Measurements from ENCODE around the gene MAGEB17. TPM values are rescaled to one million over a fixed set of nuclear protein-coding genes. Genes with fewer than 3 reads are reported as not detected.

The MAGEB17 gene
- not detected for total RNA-seq
- not detected for polyA plus RNA-seq

- WGBS: 85% methylated on average over 5 of the region's 5 CpGs
- Histone ChIP-seq H3K27ac (ENCODE audit: low read depth) (no peak within 1 kb of the TSS), H3K36me3 (ENCODE audit: insufficient read depth) (no peaks in the 10 kb centered on the region), H3K4me1 (ENCODE audit: insufficient read depth) (no peaks in the 10 kb centered on the region), H3K4me3 (ENCODE audit: low read depth, low read length) (no peak within 1 kb of the TSS)
- DNase-seq (ENCODE audit: extremely low spot score): no peak
Observed at GRCh38 chrX:16167181-16167580, at the start of gene MAGEB17. MAGEB17 (plus strand) TSS chrX:16167481; CDS start chrX:16170383, 2,902 bp downstream.

- no peak overlapping the region for H3K27ac ChIP-seq (ENCODE audit: low read depth)
- H3K36me3 ChIP-seq (ENCODE audit: insufficient read depth): no peaks in the 10 kb centered on the region
- WGBS: 45% methylated on average over 5 of the region's 5 CpGs
- no peaks in the 10 kb centered on the region for H3K4me1 ChIP-seq (ENCODE audit: insufficient read depth)
- no peak overlapping the region for H3K4me3 ChIP-seq (ENCODE audit: low read depth, low read length)
- DNase-seq (ENCODE audit: extremely low spot score): no peak
Observed at GRCh38 chrX:16119353-16120220, 47.7 kb upstream of the MAGEB17 start.

- no peaks in the 10 kb centered on the region for H3K4me1 ChIP-seq (ENCODE audit: insufficient read depth)
- no peak for DNase-seq (ENCODE audit: extremely low spot score)
- WGBS: 92% methylated on average over 3 of the region's 3 CpGs
- H3K36me3 ChIP-seq (ENCODE audit: insufficient read depth): no peaks in the 10 kb centered on the region
- no peak overlapping the region for H3K27ac ChIP-seq (ENCODE audit: low read depth)
- no peak overlapping the region for H3K4me3 ChIP-seq (ENCODE audit: low read depth, low read length)
Observed at GRCh38 chrX:16120431-16120830, 46.9 kb upstream of the MAGEB17 start.

- peak; percentile 39 for DNase-seq (ENCODE audit: extremely low spot score)
- 0% methylated on average over 6 of the region's 6 CpGs for WGBS
- Histone ChIP-seq H3K4me3 (ENCODE audit: low read depth, low read length) (no peak within 1 kb of the TSS), H3K4me1 (ENCODE audit: insufficient read depth) (no peaks in the 10 kb centered on the region), H3K36me3 (ENCODE audit: insufficient read depth) (no peaks in the 10 kb centered on the region), H3K27ac (ENCODE audit: low read depth) (no peak within 1 kb of the TSS)
Observed at GRCh38 chrX:16123222-16123786, 44.0 kb upstream of the MAGEB17 start, which contains the start of gene GRPR. GRPR (plus strand) TSS chrX:16123565; CDS start chrX:16123954, 389 bp downstream.

GRCh38 chrX:16124201-16124600 is 43.1 kb upstream of the MAGEB17 start:
- no peak overlapping the region for H3K27ac ChIP-seq (ENCODE audit: low read depth)
- no peaks in the 10 kb centered on the region for H3K4me1 ChIP-seq (ENCODE audit: insufficient read depth)
- no peak overlapping the region for H3K4me3 ChIP-seq (ENCODE audit: low read depth, low read length)
- no peaks in the 10 kb centered on the region for H3K36me3 ChIP-seq (ENCODE audit: insufficient read depth)
- 70% methylated on average over 7 of the region's 7 CpGs for WGBS
- no peak for DNase-seq (ENCODE audit: extremely low spot score)

GRCh38 chrX:16125520-16126149 is 41.6 kb upstream of the MAGEB17 start:
- no peak overlapping the region for H3K27ac ChIP-seq (ENCODE audit: low read depth)
- no peaks in the 10 kb centered on the region for H3K36me3 ChIP-seq (ENCODE audit: insufficient read depth)
- no peaks in the 10 kb centered on the region for H3K4me1 ChIP-seq (ENCODE audit: insufficient read depth)
- 46% methylated on average over 5 of the region's 5 CpGs for WGBS
- no peak overlapping the region for H3K4me3 ChIP-seq (ENCODE audit: low read depth, low read length)
- no peak for DNase-seq (ENCODE audit: extremely low spot score)

- Histone ChIP-seq H3K27ac (ENCODE audit: low read depth) (no peak overlapping the region), H3K36me3 (ENCODE audit: insufficient read depth) (no peaks in the 10 kb centered on the region), H3K4me1 (ENCODE audit: insufficient read depth) (no peaks in the 10 kb centered on the region), H3K4me3 (ENCODE audit: low read depth, low read length) (no peak overlapping the region)
- WGBS: 53% methylated on average over 2 of the region's 2 CpGs
- DNase-seq (ENCODE audit: extremely low spot score): no peak
Observed at GRCh38 chrX:16130707-16131106, 36.6 kb upstream of the MAGEB17 start.

GRCh38 chrX:16134936-16135335 is 32.3 kb upstream of the MAGEB17 start:
- H3K4me1 ChIP-seq (ENCODE audit: insufficient read depth): no peaks in the 10 kb centered on the region
- H3K4me3 ChIP-seq (ENCODE audit: low read depth, low read length): no peak overlapping the region
- no peak for DNase-seq (ENCODE audit: extremely low spot score)
- 54% methylated on average over 1 of the region's 1 CpG for WGBS
- H3K36me3 ChIP-seq (ENCODE audit: insufficient read depth): no peaks in the 10 kb centered on the region
- no peak overlapping the region for H3K27ac ChIP-seq (ENCODE audit: low read depth)

- no peak for DNase-seq (ENCODE audit: extremely low spot score)
- Histone ChIP-seq H3K4me3 (ENCODE audit: low read depth, low read length) (no peak overlapping the region), H3K36me3 (ENCODE audit: insufficient read depth) (no peaks in the 10 kb centered on the region), H3K27ac (ENCODE audit: low read depth) (no peak overlapping the region), H3K4me1 (ENCODE audit: insufficient read depth) (no peaks in the 10 kb centered on the region)
- 78% methylated on average over 2 of the region's 2 CpGs for WGBS
Observed at GRCh38 chrX:16136080-16136479, 31.2 kb upstream of the MAGEB17 start.

GRCh38 chrX:16137416-16138107 is 29.7 kb upstream of the MAGEB17 start:
- no peak for DNase-seq (ENCODE audit: extremely low spot score)

GRCh38 chrX:16138108-16138427 is 29.2 kb upstream of the MAGEB17 start:
- no peak overlapping the region for H3K4me3 ChIP-seq (ENCODE audit: low read depth, low read length)
- no peaks in the 10 kb centered on the region for H3K4me1 ChIP-seq (ENCODE audit: insufficient read depth)
- WGBS: 66% methylated on average over 1 of the region's 1 CpG
- no peaks in the 10 kb centered on the region for H3K36me3 ChIP-seq (ENCODE audit: insufficient read depth)
- no peak overlapping the region for H3K27ac ChIP-seq (ENCODE audit: low read depth)
- DNase-seq (ENCODE audit: extremely low spot score): no peak

More at GRCh38 chrX:16137416-16138107, 29.7 kb upstream of the MAGEB17 start:
- Histone ChIP-seq H3K4me1 (ENCODE audit: insufficient read depth) (no peaks in the 10 kb centered on the region), H3K27ac (ENCODE audit: low read depth) (no peak overlapping the region), H3K4me3 (ENCODE audit: low read depth, low read length) (no peak overlapping the region), H3K36me3 (ENCODE audit: insufficient read depth) (no peaks in the 10 kb centered on the region)

GRCh38 chrX:16140448-16140847 is 26.8 kb upstream of the MAGEB17 start:
- no peak overlapping the region for H3K27ac ChIP-seq (ENCODE audit: low read depth)
- WGBS: 46% methylated on average over 4 of the region's 4 CpGs
- no peak for DNase-seq (ENCODE audit: extremely low spot score)
- H3K4me3 ChIP-seq (ENCODE audit: low read depth, low read length): no peak overlapping the region
- no peaks in the 10 kb centered on the region for H3K4me1 ChIP-seq (ENCODE audit: insufficient read depth)
- no peaks in the 10 kb centered on the region for H3K36me3 ChIP-seq (ENCODE audit: insufficient read depth)

- no peak overlapping the region for H3K4me3 ChIP-seq (ENCODE audit: low read depth, low read length)
- no peak overlapping the region for H3K27ac ChIP-seq (ENCODE audit: low read depth)
- no peak for DNase-seq (ENCODE audit: extremely low spot score)
- H3K36me3 ChIP-seq (ENCODE audit: insufficient read depth): no peaks in the 10 kb centered on the region
- no peaks in the 10 kb centered on the region for H3K4me1 ChIP-seq (ENCODE audit: insufficient read depth)
Observed at GRCh38 chrX:16140983-16141382, 26.3 kb upstream of the MAGEB17 start.
